HG03442 (cell line): ENCODE data around the gene SERPINB2.
"Not testable (repeated sequence)": the region's sequence is repeated elsewhere in the genome, so short reads cannot be mapped to it uniquely, and the experiment has no call there.

Experiments
- ATAC-seq: cut with Tn5 transposase; IDR thresholded peaks from one replicate; pipeline ENCODE4 v1.9.1; 2021; ENCODE audit warnings: mild to moderate bottlenecking, moderate library complexity; ENCODE audit not compliant: unreplicated experiment

SERPINB2 gene

GRCh38 chr18:63888470-63889190 lies 1.1 kb downstream of the SERPINB2 start:
- ATAC-seq, result no peak

- ATAC-seq, result no peak
These were observed 2.1 kb downstream of the SERPINB2 start for GRCh38 chr18:63889626-63890025.

GRCh38 chr18:63890237-63890949 lies 2.9 kb downstream of the SERPINB2 start:
- ATAC-seq, result no peak

- ATAC-seq, result peak; percentile 74
These were observed 3.4 kb downstream of the SERPINB2 start for GRCh38 chr18:63890950-63891304.

GRCh38 chr18:63892566-63892965 lies 5.1 kb downstream of the SERPINB2 start:
- ATAC-seq, result no peak

GRCh38 chr18:63894106-63894772 lies 6.7 kb downstream of the SERPINB2 start:
- ATAC-seq, result no peak

- no peak for ATAC-seq
These were observed 7.7 kb downstream of the SERPINB2 start for GRCh38 chr18:63895190-63895589.

- no peak for ATAC-seq
These were observed 9.6 kb downstream of the SERPINB2 start for GRCh38 chr18:63897072-63897471.

GRCh38 chr18:63899206-63899605 lies 11.7 kb downstream of the SERPINB2 start:
- ATAC-seq, result no peak

GRCh38 chr18:63903851-63904570 lies 16.5 kb downstream of the SERPINB2 start:
- ATAC-seq, result no peak

GRCh38 chr18:63904694-63905093 lies 17.2 kb downstream of the SERPINB2 start:
- no peak for ATAC-seq

GRCh38 chr18:63905361-63905760 lies 17.9 kb downstream of the SERPINB2 start:
- ATAC-seq, result no peak

- no peak for ATAC-seq
These were observed 18.6 kb downstream of the SERPINB2 start for GRCh38 chr18:63906056-63906455.

GRCh38 chr18:63907664-63908063 lies 20.2 kb downstream of the SERPINB2 start, which contains the start of gene SERPINB10:
Gene SERPINB10 (plus strand): TSS chr18:63907958. CDS start chr18:63915511, 7,553 bp downstream.
- ATAC-seq, result peak; percentile 62

GRCh38 chr18:63908858-63909257 lies 21.4 kb downstream of the SERPINB2 start:
- ATAC-seq, result peak; percentile 28

- ATAC-seq, result peak; percentile 70
These were observed 22.4 kb downstream of the SERPINB2 start for GRCh38 chr18:63909870-63910269.

- no peak for ATAC-seq
These were observed 30.3 kb downstream of the SERPINB2 start for GRCh38 chr18:63917817-63918216.

GRCh38 chr18:63922049-63922448 lies 34.5 kb downstream of the SERPINB2 start:
- ATAC-seq, result no peak

- no peak for ATAC-seq
These were observed 37.0 kb downstream of the SERPINB2 start for GRCh38 chr18:63924551-63924950.

GRCh38 chr18:63928331-63928730 lies 40.8 kb downstream of the SERPINB2 start:
- ATAC-seq, result no peak

GRCh38 chr18:63929369-63929768 lies 41.9 kb downstream of the SERPINB2 start:
- not testable (repeated sequence) for ATAC-seq
